ENCODE data around the gene PTTG1IP.
A peak's percentile ranks its signal among the peaks of the same experiment; 100 is the strongest.

Gene PTTG1IP

DNA sequence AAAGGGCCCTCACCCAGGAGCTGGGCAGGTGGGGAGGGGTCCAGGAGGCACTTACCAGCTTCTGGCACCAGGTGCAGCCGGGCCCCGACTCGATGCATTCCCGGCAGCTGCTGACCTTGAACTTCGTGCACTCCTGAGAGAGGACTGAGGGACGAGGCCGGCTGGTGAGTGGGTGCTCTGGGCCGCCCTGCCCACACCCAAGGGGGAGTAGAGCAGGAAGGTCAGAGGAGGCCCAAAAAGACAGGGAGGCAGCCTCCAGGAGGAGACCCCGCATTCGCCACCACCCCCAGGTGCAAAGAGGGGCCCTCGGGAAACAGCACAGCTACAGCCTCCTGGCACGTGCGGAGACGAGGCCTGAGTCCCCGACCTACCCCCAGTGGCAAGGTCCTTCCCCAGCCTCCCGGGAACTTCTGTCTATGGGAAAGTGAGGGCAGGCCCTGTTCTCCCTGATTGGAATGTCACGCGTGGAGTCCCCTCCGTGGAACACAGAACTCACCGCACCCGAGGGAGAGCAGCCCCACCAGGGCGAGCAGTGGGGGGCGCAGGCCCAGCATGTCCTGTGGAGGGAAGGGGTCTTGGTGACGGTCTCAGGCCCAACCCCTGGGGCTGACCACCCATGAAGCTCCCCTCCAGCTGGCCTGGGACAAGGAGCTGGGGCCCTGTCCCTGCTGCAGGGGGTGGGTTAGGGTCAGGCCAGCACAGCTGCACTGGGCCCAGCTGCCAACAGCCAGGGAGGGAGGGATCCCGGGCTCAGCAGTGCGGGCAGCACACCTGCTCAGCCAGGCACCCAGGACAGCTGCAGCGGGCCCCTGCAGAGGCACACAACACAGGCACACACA, 37.0 kb upstream of the PTTG1IP start:
- no peak for DNase-seq
- in situ Hi-C loops (cut with MboI; ENCODE audit: low pct_unique_long_range_greater_than_20kb, low sequenced_read_pairs): no loop called here

DNA sequence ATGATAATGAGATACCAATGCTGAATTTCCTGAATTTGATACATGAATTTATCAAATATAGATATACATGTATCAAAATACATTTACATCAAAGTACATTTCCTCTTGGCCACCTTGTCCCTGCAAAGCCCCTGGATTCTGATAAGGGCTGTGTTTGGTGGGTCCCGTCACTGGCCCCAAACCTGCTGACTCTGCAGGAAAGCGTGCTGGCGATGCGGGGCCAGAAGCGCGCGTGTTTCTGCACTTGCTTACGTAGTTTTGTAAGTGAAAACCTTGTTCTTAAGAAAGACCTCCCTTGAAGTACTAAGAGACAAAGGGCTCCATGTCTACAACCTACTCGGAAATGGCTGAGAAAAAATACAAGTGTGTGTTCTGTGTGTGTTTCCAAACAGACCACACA, 36.2 kb upstream of the PTTG1IP start:
- no peak for DNase-seq

DNA sequence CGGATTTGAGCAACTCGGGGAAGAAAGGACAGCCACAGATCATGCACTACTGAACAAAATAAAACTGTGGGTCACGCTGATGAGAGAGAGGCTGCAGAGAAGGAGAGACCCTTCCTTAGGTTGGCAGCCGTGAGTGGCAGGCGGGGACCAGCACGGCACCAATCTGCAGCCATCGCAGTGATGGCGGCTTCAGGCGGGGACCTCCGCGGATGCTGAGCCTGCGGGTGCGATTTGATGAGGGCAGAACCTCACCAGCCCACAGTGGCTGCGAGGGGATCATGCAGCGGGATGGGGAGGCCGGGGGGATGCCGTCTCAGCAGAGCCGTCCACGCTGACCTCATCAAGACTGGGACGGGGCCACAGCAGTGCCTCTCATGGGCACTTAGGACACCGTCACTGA, 35.4 kb upstream of the PTTG1IP start:
- in situ Hi-C loops (cut with MboI; ENCODE audit: low pct_unique_long_range_greater_than_20kb, low sequenced_read_pairs): no loop called here
- no peak for DNase-seq

More for the DNA sequence above, 36.2 kb upstream of the PTTG1IP start:
- in situ Hi-C loops (cut with MboI; ENCODE audit: low pct_unique_long_range_greater_than_20kb, low sequenced_read_pairs): no loop called here

DNA sequence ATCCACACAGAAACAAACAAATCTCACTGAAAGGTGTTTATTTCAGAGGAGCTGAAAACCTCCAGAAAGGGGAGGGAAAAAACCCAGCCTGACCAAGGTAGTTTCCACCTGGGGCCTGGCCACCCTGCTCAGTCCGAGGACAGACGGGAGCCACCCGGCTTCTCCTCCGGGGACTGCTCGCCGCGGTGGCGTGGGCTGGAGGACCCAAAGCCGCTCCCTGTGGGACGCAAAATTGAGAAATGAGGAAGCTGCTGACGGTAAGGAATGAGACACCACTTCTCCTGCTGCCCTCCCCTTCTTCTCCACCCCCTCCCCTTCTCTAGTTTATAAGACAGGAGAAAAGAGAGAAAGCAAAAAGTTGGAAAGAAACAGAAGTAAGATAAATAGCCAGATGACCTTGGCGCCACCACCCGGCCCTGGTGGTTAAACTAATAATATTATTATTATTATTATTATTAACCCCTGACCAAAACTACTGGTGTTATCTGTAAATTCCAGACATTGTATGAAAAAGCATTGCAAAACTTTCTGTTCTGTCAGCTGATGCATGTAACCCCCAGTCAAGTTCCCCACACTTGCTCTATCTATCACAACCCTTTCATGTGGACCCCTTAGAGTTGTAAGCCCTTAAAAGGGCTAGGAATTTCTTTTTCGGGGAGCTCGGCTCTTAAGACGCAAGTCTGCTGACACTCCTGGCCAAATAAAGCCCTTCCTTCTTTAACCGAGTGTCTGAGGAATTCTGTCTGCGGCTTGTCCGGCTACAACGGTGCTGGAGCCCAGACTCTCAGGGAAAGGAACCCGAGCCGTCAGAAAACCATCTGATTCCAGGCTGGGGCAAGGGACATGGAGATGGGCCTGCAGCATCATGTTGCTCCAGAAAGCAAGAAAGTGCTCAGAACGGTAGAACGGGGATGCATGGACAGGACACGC, 34.7 kb upstream of the PTTG1IP start:
- DNase-seq: peak; percentile 73
- in situ Hi-C loops (cut with MboI; ENCODE audit: low pct_unique_long_range_greater_than_20kb, low sequenced_read_pairs): no loop called here

DNA sequence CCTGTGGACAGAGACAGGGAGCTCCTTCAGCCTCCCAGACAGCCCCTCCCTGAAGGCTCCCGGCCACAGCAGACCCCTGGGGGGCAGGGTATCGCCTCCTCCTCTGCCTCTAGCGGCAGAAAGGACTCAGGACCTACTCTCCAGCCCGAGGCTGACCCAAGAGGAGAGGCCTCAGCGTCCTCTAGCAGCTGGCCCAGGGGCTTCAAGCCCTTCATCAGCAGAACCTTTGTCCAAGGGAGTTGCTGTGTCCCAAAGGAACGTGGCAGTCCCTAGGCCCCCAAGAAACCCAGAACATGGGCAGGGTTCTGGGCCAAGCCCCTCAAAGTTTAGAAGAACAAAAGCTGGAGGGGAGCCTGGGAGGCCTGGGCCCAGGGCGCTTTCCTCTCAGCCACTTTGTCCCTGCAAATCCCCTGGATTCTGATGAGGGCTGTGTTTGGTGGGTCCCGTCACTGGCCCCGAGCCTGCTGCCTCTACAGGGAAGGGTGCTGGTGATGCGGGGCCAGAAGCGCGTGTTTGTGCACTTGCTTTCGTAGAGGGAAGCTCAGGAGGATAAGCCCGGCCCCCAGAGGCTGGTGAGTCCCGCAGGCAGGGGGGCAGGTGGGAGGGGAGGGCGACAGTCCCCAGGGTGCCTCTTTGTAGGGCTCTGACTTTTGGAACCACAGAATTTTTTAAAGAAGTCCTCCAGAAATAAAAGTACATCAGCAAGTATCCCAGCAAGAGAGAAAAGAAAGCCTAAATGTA, 33.9 kb upstream of the PTTG1IP start:
- in situ Hi-C loops (cut with MboI; ENCODE audit: low pct_unique_long_range_greater_than_20kb, low sequenced_read_pairs): no loop called here
- no peak for DNase-seq

DNA sequence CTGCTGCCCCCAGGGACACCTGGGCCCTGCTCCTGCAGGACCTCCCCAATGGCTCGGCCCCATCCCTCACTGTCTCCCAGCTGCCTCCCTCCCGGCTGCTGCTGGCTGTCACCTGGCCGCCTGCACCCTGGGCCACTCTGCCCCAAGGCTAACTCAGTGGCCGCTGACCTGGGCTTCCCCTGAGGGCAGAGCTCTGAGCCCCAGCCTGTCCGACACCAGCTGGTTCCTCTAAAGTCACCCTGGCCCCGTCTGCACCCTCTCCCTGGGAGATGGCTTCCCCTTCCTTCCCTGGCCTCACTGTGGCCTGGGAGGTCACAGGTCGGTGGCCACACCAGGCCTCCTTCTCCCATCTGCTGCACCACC, 32.2 kb upstream of the PTTG1IP start:
- no peak for DNase-seq
- in situ Hi-C loops (cut with MboI; ENCODE audit: low pct_unique_long_range_greater_than_20kb, low sequenced_read_pairs): no loop called here

DNA sequence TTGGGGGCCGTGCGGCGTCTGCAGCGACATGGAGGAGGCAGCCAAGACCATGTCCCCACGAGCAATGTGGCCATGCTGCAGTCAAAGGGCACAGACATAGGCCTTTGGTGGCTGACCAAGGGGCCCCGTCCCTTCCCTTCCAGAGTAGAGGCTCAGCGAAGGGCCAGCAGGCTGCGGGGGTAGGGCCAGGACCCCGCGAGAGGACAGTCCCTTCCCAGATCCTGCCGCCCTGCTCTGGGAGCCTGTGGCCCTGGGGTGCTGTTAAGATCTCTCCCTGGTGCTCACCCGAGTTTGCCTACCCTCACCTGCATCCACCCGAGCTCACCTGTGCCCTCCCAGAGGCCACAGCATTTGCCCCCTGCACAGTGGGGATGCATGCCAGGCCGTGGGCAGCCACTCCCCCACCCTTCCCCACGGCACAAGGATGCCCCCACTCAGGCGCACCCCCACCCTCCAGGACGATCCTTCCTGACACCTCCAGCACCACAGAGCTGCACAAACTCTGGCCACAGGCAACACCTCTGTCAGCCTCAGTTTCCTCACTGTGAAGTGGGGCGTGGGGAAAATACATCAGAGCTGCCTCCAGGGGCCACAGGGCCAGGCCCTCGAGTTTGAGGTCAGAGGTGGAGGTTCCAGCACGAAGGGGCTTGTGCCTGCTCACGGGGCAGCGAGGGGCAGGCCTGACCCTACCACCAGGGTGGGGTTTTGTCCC, 31.7 kb upstream of the PTTG1IP start:
- in situ Hi-C loops (cut with MboI; ENCODE audit: low pct_unique_long_range_greater_than_20kb, low sequenced_read_pairs): no loop called here

DNA sequence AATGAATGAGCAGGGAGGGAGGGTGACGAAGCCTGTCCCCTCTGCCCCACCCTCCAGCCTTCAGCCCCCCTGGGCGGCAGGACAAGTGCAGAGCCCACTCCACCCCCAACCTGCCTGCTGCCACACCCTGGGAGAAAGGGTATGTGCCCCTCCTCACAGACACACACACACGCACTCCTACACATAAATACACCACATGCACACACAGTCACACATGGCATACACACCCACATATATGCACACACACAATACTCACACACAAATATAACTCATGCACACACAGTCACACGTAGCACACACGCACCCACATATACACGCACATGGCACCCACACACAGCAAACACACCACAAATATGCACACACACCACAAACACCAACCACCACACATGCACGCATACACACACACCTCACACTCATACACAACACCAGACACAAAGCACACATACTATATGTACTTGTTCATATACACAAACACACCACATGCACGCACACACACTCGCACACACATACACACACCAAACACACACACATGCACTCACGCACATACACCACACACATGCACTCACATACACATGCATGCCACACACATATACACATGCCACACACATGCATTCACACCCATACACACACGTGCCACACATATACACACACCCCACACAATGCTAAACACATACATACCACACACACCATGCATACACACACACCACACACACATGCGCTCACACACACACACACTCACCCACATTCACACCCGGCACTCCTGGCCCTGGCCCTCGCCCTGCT, 30.8 kb upstream of the PTTG1IP start:
- DNase-seq: no peak
- in situ Hi-C loops (cut with MboI; ENCODE audit: low pct_unique_long_range_greater_than_20kb, low sequenced_read_pairs): no loop called here

More for the DNA sequence above, 31.7 kb upstream of the PTTG1IP start:
- DNase-seq: no peak

DNA sequence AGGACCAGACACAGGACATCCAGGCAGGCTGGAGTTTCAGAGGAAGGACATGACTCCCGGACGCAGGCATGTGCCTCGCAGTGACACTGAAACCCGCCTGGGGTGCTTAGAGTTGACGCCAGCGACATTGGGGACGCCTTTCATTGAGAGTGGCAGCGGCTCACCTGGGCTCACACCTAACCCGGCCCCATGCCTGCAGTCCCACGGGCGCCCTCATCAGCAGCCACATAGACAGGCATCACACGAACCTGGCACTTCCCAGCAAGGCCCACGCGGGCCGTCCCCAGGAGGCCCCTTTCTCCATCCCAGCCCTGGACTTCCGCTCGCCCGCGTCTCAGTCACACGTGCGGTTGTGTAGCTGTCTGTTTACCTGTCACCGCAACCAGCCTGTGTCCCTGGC, 30.2 kb upstream of the PTTG1IP start:
- DNase-seq: no peak
- in situ Hi-C loops (cut with MboI; ENCODE audit: low pct_unique_long_range_greater_than_20kb, low sequenced_read_pairs): no loop called here

DNA sequence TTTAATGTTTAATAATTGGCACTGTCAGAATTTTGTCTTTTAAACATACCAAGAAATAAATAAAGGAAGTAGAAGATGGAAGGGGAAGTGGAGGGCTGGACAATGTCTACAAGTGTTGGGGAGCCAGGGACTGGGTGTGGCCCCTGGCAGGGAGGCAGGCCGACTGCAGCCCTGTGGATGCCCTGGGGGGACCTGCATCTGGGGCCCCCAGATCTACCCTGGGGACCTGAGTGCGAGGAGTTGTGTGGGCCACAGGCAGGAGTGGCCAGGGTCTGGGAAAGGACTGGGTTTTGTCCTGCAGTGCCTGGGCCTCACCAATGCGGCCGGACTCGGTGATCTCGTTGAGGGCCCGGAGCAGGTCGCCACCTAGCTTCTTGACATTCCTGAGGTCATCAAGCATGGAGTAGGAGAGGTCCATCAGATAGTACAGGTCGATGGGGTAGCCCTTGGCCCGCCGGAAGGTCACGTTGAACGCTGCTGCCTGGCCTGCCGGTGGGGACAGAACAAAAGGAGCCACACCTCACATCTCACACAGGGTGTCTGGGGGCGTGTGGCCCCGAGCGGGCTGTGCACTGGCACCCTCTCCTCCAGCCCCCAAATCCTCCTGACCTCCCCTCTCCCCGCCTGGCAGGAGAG, 29.7 kb upstream of the PTTG1IP start:
- no peak for DNase-seq
- in situ Hi-C loops (cut with MboI; ENCODE audit: low pct_unique_long_range_greater_than_20kb, low sequenced_read_pairs): no loop called here

DNA sequence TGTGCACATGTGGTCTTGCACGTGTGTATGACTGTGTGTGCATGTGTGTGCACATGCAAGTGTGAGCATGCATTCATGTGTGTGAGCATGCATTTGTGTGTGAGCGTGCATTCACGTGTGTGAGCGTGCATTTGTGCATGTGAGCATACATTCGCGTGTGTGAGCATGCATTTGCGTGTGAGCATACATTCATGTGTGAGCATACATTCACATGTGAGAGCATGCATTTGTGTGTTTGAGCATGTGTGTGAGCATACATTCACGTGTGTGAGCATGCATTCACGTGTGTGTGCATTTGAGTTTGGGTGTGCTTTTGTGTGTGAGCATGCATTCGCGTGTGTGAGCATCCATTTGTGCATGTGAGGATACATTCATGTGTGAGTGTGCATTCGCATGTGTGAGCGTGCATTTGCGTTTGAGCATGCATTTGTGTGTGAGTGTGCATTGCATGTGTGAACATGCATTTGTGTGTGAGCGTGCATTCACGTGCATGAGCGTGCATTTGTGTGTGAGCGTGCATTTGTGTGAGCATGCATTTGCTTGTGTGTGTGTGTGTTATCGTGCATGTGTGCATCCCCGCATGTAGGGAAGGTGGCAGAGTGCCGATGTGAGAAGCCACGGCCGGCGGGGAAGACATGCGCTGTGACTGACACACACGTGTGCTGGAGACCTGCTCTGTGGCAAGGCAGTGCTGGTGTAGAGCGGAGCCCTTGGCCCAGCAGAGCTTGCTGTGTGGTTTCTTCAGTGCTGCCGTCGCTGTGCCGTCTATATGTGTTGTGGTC, 29.0 kb upstream of the PTTG1IP start:
- DNase-seq: no peak
- in situ Hi-C loops (cut with MboI; ENCODE audit: low pct_unique_long_range_greater_than_20kb, low sequenced_read_pairs): no loop called here

DNA sequence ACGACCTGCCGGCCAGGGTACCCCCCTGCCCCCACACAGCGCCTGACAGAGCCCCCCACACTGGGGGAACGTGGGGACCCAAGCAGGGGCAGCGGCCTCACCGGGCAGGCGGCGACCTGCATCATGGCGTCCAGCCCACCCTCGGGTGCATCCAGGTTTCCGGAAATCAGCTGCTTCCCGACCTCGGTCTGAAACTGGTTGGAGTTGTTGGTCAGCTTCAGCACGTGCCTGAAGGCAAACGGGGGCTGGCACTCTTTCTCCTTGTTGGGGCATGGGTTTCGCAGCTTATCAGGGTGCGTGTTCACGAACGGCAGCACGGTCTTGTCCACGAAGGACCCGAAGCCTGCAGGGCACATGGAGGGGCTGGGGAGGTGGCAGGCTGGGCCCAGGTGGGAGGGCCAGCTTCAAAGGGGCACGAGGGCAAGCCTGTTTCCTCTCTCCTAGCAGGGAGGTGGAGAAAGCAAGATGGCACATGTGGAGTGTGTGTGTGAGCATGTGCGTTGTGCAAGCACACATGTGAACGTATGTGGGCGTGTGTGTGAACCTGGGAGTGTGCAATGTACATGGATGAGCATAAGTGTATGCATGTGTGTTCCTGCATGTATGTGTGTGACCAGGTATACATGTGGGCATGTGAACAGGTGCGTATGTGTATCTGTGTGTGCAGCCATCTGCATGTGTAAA, 28.0 kb upstream of the PTTG1IP start:
- in situ Hi-C loops (cut with MboI; ENCODE audit: low pct_unique_long_range_greater_than_20kb, low sequenced_read_pairs): no loop called here
- DNase-seq: no peak

DNA sequence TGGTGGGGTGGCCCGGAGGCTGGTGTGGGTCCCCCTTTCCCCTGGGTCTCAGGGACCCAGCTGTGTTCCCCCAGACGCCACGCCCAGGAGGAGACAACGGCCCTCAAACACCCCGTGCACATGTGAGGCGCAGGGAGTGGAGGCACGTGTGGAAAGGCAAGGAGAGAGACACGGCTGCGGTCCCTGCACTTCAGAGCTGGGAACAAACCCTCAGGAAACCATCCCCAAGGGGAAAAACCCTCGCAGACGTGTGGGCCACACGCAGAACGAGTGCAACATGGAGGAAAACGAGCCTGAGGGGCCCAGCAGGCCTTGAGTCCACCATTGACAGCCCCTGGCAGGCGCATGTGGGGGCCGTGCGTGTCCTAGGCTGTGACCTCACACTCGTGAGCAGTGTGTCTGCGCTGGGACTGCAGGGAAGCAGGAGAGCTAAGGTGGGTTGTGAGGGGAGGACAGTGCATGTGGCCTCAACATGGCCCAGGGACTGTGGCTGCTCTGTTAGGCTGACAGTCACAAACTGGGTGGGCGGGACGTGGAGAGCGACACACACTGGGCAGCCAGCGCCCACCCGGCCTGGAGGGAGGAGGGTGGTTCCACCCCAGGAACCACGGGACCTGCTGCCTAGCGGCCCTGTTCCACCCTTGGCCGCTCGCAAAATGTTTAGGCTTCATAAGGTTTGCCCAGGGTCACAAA, 27.2 kb upstream of the PTTG1IP start:
- no peak for DNase-seq

DNA sequence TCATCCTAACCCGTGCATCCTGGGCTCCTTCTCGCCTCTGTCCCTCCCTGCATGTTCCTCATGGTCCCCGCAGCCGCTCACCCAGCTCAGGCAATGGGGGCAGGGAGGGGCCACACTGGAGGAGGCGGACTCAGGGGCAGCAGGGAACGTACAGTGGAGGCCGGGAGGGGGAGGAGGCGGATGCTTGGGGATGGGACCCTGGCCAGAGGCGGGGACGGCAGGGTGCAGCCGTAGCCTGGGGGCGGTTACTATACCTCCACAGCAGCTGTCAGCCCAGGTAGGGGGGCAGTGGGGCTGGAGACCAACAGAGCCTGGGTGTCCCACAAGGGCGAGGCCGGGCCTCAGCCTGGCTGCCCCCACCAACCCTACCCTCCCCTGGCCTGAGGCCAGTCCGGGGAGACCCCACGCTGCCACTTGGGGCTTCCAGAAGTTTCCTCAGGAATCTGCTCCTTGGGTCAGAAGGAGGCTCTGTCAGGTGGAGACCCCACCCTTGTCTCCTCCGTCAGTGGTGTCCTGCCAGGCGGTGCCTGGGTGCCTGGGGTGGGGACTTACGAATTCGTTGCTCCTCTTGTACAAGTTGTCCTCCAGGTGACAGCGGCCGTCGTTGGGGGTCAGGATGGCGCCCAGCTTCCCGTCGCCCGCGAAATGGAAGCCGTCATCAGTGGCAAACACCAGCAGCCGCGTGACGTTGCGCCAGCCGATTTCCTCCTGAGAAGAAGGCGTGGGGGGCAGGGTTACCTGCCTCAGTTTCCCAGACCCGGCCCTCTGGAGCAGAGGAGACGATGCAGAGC, 26.5 kb upstream of the PTTG1IP start:
- in situ Hi-C loops (cut with MboI; ENCODE audit: low pct_unique_long_range_greater_than_20kb, low sequenced_read_pairs): loop anchor here (25.0 kb wide), 1 partner anchor 538 kb away; the partner anchor contains the start of gene TRPM2
- DNase-seq: no peak

More for the DNA sequence above, 27.2 kb upstream of the PTTG1IP start:
- in situ Hi-C loops (cut with MboI; ENCODE audit: low pct_unique_long_range_greater_than_20kb, low sequenced_read_pairs): no loop called here

Data from KBM-7 (cell line).